GM21367 (cell line): Measurements from ENCODE around the gene NGEF.
"Not testable (repeated sequence)": the region's sequence is repeated elsewhere in the genome, so short reads cannot be mapped to it uniquely, and the experiment has no call there.

Source experiments
- ATAC-seq: cut with Tn5 transposase; IDR thresholded peaks from one replicate; pipeline ENCODE4 v1.9.1; 2021; ENCODE audit not compliant: unreplicated experiment

The NGEF gene

DNA sequence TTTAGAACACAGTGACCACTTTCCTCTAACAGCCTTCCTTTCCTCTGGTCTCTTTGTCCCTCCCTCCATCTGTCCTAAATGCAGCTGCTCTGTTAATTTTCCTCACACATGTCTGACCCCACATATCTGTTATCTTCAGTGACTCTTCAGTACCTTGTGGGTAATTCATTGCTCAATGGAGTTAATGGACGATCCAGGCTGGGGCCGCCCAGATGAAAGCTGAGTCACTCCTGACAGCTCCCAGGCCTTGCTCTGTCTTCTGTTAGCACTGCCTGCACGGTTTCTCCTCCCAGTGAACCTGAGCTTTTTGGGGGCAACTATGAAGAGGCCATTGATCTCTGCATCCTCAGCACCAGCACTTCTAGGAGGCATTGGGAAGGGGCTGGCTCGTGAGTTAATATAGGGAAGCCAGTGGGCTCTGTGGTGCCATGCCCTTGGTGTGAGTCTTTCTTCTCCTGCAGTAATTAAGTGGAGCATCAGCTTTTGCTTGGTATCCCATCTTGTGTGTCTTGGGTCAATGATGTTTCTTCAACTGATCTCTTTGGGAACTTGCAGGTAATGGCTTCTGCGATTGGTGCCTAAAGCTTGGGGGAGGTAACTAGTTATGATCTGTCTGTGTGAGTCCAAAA, 75.7 kb downstream of the NGEF start:
- no peak for ATAC-seq

DNA sequence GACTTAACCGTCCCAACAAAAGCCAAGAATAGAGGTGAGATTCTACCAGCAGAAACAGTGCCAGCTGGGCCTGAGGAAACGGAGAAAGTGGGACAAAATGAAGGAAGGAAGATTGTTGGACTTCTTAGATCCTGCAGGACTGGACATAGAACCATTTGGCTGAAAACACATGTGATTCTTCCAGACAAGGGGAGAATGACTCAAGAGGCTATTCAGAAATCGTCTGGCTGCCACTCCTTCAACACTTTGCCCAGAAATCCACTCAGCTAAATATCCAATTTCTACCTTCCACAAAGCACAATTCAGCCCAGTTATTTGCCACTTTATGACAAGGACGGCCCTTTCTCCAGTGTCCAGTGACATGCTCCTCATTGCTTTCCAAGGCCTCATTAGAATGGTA, 81.4 kb downstream of the NGEF start:
- no peak for ATAC-seq

DNA sequence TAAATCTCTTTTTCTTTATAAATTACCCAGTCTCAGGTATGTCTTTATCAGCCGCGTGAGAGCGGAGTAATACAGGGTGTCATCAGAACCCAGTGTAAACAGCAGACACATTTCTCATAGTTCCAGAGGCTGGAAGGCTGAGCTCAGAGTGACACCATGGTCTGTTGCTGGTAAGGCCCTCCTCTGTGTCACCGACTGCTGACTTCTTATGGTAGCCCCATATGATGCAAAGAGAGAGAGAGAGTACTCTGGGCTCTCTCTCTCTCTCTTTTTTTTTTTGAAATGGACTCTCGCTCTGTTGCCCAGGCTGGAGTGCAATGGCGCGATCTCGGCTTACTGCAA, 83.0 kb downstream of the NGEF start:
- ATAC-seq: no peak

DNA sequence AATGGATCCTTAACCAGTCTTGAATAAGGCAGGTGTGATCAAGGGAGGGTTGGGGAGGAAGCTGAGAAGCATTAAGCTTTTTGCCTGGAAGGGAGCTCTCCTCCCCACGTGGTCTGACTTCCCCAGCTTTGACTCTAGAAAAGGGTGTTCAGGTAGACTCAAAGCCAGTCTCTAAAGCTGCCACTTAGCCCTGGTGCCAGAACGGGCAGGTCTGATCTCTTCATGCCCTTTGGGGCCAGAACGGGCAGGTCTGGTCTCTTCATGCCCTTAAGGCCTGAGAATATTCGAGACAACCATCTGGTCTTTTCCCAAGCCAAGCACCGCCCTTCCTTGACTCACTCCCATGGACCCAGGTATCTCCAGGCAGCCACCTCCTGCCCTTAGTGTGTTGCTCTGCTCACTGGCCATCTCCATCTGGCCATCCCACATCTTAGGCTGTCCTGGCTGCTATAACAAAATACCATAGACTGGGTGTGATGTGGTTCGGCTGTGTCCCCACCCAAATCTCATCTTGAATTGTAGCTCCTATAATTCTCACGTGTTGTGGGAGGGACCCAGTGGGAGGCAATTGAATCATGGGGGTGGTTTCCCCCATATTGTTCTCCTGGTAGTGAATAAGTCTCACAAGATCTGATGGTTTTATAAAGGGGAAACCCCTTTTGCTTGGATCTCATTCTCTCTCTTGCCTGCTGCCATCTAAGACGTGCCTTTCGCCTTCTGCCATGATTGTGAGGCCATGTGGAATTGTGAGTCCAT, 83.6 kb downstream of the NGEF start:
- ATAC-seq: no peak

DNA sequence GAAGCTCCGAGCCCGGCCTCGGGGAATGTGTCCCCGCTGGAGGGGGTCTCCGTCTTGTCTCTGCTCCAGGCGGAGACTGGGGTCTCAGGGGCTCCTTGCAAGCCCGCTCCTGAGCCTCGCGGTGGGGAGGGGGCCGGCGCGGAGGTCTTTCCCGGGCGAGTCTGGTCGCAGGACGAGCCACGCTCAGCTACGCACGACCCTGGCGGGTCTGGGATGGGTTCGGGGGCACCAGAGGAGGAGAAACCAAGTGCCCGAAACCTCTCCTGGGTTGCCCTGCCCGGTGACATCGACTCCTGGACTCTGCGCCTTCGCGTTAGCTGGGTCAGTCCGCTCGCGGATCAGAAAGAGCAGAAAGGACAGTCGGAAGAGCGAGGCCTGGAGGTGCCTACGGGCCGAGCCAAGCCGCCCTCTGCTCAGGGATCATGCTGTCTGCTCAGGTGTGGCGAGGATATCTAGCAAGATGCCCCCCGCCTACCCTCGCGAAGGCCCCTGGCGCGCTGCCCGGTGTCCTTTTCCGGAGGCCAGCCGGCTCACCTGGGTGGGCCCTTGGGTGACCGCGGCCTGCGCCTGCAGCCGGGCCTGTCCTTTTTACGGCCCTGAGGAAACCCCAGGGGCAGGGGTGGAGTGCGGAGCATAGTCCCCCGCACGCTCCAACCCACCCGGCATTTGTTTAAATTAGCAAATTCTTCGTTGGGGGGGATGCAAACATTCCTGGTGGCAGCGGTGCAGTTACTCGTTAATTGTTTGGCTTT, 84.3 kb downstream of the NGEF start:
- no peak for ATAC-seq

DNA sequence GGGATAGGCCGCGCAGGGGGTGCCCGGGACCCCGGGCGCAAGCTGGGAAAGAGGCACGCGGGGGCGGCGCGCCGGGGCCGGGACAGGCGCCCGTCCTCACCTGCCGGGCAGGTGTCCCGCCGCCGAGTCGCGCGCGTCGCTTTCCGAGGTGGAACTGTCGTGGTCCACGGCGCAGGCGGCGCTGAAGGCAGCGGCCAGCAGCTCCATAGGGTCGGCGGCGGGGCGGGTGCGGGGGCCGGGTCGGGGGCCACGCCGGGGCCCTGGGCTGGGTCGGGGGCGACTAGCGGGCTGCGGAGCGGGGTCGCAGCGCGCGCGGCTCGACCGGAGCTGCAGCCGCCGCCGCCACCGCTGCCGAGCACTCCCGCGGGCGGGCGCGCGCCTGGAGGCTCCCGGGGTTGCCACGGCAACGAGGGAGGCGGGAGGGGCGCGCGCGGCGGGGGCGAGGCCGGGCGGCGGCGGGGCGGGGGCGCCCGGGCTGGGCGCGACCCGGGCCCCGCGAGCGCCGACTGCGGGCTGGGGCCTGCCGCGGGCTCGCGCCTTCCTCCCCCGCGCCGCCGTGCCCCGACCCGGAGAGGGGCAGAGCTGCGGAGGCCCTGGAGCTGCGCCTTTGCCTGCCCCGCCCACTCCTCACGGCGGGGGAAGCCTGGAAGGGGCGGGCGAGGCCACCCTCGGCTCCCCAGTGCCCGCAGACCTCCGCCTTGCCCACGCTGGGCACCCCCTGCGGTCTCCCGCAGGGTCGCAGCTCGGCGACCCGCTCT, 85.1 kb downstream of the NGEF start:
- no peak for ATAC-seq

DNA sequence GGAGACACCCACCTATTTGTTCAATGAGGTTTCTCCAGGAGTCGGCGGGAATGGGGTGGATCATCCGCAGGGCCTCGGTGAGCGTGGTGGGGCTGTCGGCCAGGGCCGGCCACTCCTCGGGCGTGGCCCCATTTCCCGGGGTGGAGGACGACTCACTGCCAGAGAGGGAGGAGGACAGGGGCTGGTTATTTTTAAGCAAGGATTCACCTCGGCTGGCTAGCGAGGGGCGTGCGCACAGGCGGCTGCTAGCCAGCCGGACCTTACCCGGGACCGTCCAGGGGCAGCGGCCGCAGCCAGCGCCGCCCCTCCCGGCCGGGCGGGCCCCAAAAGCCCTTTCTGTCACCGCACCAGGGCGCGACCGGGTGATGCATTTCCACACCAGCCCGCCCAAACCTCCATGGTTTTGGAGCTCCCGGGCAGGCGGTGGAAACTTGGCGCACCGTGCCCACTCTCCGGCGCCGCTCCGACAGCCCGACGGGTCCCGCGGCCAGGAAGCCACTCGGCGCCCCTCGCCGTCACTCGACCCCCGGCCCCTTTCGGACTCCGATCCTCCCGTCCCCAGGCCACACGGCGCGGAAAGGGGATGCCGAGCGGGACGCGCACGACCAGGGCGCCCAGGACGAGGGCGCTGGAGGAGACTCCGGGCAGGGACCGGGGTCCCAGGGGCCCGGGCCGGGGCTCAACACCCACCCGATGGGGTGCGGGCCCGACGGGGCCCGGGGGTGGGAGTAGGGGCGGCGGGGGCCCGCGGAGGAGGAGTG, 85.8 kb downstream of the NGEF start:
- no peak for ATAC-seq

DNA sequence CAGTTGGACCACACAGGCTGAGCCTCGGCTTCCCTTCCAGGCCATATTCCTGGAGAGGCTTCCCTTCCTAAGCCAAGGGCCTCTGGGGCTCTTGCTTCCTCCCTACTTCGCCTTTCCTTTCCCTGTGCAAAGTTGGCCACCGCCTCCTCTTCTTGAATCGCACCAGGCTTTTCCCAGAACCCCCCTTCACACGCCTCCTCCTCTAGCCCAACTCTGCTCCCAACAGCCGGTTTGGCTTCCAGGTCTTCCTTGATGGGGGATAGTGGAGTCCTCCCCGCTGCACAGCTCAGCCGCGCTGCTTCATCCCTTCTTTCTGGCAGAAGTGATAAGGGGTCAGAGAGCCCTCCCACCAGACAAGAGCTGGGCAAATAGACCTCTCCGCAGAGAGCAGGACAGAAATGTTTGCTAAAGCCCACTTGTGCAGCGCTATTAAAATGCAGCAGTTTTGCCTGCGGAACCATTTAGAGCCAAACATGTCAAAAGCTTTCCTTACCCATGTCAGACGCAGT, 86.6 kb downstream of the NGEF start:
- no peak for ATAC-seq

DNA sequence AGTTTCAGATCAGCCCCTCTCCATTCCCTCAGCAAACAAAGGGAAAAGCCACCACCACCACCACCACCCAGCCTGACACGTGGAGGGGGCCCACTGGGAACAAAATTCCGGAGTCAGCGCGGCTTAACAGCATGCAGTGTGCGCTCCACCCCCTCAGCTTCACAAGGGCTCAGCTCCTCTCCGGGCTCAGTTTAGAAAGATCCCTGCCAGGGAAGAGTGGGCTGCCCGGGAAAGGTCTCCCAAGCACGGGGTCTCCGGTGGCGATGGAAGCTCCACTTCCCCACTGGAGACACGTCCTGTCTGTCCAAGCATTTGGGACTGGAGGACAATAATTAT, 87.3 kb downstream of the NGEF start:
- ATAC-seq: no peak

DNA sequence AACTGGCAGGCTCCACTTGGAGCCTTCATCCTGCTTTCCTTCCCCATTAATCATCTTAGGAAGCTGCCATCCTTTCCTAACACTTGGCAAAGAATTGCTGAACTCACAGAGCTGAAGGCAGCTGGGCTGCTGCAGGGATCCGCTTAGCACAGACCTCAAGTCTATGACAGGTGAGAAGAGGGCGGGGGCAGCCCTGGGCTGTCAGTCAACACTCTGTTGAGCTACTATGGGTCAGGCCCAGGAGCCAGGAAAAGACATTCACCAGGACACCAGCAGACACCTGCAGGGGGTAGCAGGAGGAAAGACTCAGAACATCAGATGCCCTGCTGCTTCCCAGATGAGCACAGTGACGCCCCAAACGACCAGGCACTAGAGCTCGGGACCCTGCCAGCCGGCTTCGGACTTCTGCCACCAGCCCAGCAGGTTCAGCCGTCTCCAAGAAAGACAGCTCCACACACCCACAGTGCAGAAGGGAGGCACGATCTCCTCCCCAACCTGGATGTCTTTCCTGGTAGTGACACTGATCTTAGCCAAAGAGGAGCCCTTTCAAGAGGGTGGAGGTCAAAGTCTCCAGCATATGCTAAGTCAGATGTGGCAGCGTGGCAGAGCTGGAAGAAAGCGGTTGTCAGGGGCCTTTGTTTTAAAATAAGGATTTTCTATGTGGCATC, 87.8 kb downstream of the NGEF start:
- no peak for ATAC-seq

DNA sequence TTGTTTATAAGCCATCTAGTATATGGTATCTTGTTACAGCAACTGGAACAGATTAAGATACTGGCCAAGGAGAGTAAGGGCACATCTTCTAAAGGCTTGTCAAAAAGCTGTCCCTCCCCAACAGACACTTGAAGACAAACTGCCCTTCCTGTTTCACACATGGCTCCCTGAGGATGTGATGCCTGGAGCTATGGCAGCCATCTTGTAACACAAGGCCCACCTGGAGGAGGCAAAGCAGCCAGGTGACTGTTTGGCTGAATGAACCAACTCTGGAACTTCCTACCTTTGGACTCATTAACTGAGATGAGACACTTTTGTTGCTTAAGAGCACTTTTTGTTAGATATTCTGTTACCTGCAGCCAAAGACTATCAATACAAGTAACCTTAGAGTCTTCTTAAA, 88.6 kb downstream of the NGEF start:
- ATAC-seq: no peak

DNA sequence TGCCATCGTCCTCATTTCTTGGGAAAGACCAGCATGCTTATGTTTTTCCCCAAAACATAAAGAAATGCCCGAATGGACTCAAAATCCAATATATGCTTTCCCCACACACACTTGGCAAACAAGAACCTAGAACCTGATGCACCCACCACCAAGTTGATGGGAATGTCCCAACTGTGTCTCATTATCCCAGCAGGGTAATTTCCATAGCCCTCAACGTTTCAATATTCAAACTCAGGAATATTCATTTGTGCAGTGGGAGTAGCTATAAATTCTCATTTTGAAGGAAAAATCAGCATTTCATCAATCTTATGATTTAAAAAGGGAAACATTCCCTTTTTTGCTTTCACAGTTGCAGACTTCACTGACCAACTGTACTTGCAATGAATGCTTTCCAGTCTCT, 92.3 kb downstream of the NGEF start:
- ATAC-seq: no peak

DNA sequence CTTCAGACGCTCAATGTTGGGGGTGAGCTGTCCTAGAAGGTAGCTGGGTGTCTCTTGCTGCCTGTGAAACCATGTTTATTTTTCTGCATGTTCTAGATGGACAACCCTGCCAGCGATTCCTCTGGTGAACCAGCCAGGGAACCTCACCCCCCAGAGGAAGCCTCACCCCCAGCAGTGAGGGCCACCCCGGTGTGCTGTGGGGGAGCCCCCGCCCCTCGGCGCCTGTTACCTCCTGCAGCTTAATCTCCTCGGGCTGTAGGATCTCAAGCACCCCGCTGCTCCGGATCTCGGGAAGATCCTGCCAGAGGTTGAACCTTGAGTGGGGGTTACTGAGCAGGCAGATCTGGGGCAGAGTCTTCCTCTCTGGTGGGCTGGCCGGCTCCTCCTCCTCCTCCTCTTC, 93.0 kb downstream of the NGEF start:
- no peak for ATAC-seq

DNA sequence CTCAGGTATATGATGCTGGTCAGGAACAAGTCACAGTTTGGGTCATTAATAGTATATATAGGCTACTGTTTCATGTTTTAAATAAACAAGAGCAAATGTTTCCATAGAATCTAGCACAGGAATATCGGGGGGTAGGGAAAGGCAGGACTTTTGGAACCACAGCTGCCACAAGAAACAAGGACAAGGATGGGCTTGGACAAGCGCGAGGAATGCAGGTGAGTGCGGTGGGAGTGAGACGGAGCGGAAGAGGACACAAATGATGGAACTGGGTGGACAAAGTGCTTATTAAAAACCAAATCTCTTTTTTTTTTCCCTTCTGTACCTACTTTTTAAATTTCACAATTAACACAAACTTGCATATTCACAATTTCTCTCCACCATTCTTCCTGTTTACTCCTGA, 93.9 kb downstream of the NGEF start:
- no peak for ATAC-seq

DNA sequence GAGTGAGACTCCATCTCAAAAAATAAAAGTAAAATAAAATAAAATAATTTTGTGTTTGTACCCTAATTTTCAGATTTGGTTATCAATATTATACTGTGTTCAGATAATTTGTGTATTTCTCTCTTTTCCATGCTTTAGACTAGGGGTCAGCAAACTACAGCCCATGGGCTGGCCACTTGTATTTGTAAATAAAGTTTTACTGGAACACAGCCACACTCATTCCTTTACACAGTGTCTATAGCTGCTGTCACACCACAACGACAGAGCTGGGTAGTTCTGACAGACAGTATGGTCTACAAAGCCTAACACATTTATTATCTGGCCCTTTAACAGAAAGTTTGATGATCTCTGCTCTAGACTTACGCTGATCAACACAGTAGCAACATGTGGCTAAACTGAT, 99.2 kb downstream of the NGEF start:
- ATAC-seq: no peak

DNA sequence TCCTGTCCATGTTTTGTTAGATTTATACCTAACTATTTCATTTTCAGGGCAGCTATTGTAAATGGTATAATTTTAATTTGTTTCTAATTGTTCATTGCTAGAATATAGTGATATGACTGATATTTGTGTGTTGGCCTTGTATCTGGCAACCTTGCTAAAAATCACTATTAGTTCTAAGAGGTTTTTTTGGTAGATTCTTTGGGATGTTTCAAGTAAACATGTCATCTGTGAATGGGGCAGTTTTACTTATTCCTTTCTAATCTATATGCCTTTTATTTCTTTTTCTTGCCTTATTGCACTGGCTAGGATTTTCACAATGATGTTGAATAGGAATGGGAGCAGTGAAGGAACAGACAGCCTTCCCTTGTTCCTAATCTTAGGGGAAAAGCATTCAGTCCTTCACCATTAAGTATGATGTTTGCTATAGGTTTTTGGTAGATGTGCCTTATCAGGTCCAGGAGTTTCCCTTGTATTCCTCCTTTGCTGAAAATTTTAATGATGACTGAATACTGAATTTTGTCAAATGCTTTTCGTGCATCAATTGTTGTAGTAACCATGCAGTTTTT, 101.3 kb downstream of the NGEF start:
- ATAC-seq: no peak

DNA sequence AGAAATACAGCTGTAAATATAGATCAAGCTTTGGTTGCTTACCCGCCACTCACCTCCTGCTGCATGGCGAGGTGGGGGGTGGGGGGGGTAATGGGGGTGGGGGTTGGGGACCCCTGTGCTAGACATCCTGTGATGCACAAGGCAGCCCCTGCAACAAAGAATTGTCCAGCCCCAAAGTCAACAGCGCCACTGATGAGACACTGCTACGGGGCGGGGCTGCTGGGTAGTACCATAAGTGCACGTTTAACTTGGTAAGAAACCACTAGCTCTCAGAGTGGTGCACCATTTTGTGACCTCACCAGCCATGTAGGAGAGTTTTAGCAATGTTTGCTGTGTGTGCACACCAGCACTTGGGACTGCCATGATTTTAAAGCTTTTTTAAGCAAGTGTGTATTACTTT, 102.7 kb downstream of the NGEF start:
- ATAC-seq: no peak

DNA sequence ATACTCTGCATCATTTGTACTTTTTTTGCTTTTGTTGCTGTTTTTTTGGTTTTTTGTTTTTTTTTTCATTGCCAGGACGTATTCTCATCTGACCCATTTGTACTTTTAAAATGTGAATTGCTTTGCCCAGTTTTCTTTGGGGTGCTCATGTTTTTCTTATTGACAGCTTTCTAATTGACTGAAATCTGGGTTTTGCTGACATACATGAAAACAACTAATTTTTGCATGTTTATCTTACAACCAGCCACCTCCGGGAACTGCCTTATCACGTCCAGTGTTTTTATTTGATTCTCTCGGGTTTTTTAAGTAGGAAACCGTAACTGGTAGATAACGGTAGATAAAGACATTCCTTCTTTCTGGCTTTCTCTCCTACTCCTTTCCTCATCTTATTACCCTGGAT, 104.4 kb downstream of the NGEF start:
- ATAC-seq: no peak

DNA sequence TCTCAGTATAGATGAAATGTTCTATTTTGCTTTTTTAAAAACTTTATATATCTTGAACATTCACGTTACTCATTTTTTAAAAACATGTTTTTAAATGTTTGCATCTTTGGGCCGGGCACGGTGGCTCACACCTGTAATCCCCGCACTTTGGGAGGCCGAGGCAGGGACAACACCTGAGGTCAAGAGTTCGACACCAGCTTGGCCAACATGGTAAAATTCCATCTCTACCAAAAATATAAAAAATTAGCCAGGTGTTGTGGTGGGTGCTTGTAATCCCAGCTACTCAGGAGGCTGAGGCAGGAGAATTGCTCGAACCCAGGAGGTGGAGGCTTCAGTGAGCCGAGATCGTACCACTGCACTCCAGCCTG, 105.4 kb downstream of the NGEF start:
- not testable (repeated sequence) for ATAC-seq
